ENCODE measurements around the gene NECTIN2.
A peak's percentile ranks its signal among the peaks of the same experiment; 100 is the strongest.

The NECTIN2 gene

DNA sequence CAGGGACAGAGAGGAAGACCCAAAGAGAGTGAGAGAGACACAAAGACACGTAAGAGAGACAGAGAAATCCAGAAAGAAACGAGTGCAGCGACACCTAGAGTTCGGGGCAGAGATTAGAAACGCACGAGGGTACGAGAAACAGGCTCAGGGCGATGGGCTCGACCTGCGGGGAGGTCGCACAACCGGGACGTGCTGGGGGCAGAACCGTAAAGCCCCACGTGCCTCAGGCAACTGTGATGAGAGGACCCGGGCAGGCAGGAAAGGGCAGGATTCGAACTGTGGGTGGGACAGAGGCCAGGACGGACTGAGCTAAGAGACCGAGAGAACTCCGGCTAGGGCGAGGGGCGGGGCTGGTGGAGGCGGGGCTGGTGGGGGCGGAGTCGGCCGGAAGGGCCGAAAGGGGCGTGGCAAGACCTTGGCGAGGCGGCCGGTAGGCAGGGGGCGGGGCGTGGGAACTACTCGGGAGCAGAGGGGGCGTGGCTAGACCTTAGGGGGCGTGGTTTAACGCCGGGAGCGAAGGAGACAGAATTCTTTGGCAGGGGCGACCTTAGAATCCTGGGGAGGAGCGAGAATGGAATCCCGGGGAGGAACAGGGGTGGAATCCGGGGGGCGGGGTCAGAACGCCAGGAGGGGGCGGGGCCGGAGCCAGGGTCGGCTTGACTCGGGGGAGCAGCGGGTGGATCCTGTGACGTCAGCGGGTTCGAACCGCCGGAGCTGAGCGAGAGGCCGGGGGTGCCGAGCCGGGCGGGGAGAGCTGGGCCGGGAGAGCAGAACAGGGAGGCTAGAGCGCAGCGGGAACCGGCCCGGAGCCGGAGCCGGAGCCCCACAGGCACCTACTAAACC, at the start of gene NECTIN2:
NECTIN2 (plus strand) TSS at position 686 of the 843 bp plus-strand sequence. CDS start 229 bp downstream, outside the sequence.
- peak; percentile 88 for DNase-seq

DNA sequence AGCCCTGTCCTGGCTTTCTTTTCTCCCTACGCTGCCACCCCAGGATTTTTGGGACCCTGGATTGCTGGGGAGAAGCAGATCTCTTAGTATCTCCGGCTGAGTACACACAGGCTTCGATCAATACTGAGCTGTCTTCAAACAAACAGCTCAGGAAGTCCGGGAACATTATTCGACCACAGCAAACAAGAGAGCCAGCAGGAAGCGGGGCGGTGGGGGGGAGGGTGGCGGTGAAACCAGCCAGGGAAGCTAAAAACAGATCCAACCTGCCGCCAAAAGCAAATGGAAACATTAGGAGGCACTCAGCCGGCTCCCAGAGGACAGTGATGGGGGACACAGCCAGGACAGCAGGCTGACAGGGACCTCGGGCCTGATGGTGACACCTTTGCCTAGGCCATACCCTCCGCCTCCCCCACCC, 49.4 kb upstream of the NECTIN2 start:
- DNase-seq: no peak

DNA sequence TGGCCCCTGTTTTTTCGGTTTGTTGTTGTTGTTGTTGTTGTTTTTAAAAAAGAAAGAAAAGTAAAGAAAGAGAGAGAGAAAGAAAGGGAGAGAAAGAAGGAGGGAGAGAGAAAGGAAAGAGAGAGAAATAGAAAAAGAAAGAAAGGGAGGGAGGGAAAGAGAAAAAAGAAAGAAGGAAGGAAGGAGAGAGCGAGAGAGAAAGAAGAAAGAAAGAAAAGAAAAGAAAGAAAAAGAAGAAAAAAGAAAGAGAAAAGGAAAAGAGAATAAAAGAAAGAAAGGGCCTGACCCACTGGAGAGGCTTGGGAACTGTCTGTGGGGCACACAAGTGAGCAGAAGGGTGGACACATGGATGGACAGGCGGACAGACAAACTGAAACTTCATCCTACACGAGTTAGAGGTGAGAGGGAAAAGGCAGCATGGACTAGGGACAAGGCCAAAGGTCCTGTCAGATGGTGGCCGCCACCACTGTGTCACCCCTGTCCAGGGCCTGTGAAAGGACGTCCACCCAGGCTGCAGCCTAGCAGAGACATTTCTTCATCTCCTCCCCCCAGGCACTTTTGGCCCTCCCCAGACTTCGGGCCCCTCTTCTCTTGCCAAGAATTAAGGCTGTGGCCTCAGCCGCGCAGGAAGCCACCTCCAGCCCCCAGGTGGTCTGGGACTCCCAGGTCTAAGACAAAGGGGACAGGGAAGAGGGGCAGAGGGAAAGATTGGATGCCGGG, 46.3 kb upstream of the NECTIN2 start:
- DNase-seq: no peak

DNA sequence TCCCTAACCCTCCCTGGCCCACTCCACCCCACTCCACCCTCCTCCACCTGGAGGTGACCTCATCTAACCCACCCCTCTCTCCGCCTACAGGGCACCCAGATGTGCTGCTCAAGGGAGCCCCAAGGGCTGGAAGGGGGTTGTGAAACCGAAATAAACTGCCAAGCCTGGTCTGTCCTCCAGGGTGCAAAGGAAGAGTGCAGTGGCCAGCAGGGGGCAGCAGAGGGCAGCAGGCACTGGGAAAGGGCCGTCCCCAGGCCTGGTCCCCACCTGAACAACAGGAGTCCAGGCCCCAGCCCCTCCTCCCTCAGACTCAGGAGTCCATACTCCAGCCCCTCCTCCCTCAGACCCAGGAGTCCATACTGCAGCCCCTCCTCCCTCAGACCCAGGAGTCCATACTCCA, 45.6 kb upstream of the NECTIN2 start:
- DNase-seq: peak; percentile 57

DNA sequence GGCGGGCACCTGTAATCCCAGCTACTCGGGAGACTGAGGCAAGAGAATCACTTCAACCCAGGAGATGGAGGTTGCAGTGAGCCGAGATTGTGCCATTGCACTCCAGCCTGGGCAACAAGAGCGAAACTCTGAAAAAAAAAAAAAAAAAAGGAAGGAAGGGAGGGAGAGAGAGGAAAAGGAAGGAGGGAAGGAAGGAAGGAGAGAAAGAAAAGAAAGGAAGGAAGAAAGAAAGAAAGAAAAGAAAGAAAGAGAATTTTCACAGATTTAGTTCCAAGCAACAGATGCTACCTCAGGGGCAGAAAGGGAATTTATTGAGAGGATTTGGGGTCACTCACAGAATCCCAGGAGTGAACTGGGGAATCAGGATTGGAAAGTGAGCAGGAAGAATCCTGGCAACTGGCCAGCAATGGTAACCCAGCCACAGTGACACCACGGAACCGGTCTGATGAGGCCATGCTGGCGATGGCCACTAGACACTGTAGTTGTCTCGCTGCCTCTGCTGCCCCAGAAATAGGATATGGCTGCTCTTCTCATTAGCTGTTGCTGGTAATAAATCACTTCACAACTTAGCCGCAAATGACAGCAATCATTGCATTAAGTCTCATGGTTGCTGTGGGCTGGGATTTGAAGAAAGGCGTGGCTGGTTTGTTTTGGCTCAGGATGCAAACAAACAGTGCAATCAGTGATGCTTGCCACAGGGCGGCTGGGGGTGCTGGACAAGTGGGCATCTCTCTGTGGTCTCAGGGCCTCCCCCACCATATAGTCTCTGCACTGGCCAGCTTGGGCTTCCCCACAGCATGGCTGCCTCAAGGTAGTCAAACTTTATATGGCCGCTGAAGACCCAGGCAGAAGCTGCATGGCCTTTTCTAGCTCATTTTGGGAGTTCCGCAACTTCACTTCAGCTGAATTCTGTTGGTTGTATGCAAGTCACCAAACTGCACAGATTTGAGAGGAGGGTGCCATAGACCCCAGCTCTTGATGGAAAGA, 42.4 kb upstream of the NECTIN2 start:
- no peak for DNase-seq

DNA sequence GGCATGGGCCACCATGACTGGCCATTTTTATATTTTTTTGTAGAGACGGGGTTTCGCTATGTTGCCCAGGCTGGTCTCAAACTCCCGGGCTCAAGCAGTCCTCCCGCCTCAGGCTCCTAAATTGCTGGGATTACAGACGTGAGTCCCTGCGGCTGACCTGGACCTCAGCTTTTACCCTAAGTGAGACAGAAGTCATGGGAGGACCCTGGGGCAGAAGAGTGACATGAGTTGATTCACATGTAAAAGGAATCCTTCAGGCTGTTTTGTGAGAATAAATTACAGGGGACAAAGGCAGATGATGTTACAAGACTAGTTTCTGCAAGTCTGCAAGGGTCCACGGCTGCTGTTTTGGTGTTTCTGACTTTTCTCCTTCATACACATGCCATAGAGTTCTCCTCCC, 39.8 kb upstream of the NECTIN2 start:
- DNase-seq: no peak

DNA sequence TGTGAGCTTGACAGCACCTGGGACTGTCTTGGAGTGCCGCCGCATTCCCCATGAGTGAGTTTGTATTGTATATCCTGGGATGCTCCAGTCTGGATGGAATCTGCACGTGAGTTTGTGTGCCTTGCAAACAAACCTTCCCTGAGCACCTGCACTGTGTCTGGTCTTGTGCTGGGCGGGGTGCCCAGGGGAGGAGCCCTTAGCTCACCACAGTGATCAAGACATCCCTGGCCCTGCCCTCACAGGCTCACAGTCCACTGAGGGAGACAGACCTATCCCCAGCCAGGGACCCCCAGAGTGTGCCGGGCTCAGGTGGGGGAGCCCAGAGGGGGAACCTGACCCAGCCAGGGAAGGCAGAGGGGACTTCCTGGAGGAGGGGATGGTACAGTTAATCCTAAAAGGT, 38.9 kb upstream of the NECTIN2 start:
- peak; percentile 29 for DNase-seq

DNA sequence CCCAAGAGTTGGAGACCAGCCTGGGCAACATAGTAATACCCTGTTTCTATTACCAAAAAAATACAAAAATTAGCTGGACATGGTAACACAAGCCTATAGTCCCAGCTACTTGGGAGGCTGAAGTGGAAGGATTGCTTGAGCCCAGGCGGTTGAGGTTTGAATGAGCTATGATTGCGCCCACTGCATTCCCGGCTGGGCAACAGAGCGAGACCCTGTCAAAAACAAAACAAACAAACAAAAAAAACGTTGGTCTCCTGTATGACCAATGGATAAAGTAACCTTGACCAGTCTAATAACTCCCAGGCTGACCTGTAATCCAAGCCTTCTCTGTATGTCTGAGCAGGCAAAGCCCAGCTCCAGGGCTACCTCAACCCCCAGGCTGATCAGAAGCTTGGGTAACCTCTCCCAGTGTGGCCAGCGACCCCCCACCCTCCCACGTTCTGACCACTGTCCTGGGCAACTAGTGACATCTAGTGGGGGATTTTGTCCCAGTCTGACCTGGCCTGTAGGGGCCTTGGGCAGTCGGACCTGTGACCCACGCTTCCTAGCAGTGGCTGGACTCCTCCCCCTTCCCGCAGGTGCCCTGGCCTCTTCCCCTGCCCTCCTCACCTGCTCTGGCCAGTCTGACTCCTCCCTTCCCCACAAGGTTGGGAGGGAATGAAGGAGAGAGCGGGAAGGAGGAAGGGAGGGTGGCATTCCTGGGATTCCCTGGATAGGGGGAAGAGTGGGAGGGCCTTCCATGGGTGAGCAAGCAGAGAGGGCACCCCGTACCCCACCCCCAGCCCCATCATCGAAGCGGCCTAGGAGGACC, 38.2 kb upstream of the NECTIN2 start:
- no peak for DNase-seq

DNA sequence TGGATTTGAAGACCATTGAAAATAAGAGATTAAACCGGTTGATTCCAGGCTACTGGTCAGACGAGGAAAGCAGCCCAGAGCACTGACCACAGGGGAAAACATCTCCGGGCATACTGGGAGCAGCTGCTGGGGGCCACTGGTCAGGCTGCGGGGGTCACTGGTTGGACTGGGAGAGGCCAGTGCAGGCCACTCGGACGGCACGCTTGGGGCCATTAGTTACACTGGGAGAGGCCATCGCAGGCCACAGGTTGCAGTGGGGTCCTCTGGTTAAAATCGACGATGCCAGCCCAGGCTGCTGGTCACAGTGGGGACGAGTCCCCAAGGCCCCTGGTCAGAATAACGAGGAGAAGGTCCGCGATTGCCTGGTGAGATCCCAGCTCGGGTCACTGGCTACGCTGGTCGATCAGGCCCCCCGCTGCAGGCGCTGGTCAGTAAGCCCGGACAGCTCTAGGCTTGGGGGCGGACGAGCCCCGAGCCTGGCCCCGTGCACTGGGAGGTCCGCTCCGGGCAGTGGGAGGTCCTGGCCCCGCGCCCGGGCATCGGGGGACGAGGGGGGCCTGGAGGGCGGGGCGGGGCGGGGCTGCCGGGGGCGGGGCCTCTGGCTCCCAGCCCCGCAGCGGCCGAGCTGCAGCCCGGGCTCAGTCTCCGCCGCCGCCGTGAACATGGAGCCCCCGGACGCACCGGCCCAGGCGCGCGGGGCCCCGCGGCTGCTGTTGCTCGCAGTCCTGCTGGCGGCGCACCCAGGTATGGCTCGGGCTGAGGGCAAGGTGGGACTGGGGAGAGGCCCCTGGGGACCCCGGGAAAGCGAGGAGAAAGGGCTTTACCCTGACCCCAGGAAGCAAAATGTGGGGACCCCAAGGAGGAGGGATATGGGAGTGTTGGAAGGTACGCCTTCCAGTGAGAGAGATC, 37.4 kb upstream of the NECTIN2 start, which contains the start of gene BCAM:
BCAM (plus strand) TSS at position 641 of the 909 bp plus-strand sequence; CDS start at position 663, 22 bp downstream.
- DNase-seq: peak; percentile 38

DNA sequence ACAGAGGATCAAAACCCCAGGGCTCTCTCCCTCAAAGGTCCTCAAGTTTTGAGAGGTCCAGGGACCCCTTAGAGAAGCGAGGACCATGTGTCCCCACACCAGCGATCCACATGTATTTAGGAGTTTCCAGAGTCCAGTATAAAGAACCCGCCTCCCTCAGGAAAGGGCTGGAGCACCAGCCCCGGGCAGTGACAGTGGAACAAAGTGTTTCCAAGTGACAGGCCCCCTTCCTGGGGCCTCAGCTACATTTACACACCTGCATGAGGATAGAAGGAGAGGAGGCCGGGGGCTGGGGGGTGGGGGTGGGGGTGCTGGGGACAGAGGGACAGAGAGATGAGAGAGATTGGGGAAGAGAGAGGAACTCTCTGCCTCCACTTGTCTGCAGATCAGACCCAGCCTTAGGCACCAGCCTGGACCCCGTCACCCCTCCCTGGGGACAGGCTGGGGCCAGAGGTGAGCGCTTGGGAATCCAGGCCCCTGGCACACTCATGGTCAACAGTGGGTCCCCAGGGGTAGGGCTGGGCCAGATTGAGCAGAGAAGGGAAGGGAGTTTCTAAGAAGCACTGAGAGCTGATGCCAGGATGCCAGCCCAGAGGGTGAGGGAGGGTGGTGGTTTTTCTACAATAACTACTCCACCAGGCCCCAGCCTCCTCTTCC, 36.4 kb upstream of the NECTIN2 start:
- no peak for DNase-seq

DNA sequence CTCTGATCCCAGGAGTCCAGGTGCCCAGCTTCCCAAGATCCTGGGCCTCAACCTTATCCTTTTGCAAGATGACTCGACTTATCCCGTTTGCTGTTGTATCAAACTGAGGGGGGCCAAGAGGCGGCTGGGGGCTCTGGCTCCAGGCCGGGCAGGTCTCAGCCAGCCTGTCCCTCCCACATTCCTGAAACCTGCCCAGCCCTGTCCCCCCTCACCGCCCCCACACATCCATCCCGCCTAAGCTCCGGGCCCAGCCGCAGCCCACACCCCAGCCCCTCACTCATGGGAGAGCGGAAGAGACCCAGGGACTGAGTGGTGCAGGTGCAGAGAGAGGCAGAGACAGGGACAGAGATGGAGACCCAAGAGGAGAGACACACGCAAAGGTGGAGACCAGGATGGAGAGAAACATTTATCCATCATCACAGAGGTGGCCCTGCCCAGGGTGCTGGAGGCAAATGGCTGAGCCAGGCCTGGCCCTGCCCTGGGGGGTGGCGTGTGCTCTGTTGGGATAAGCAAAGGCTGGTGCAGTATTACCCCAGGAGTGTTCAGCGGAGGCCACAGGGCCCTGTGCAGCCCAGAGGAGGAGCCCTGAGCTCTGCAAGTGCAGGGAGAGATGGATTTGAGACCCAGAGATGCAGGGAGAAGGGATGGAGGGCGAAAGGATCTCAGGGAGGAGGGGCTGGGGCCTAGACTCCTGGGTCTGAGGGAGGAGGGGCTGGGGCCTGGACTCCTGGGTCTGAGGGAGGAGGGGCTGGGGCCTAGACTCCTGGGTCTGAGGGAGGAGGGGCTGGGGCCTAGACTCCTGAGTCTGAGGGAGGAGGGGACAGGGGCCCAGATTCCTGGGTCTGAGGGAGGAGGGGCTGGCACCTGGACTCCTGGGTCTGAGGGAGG, 35.6 kb upstream of the NECTIN2 start:
- DNase-seq: no peak

DNA sequence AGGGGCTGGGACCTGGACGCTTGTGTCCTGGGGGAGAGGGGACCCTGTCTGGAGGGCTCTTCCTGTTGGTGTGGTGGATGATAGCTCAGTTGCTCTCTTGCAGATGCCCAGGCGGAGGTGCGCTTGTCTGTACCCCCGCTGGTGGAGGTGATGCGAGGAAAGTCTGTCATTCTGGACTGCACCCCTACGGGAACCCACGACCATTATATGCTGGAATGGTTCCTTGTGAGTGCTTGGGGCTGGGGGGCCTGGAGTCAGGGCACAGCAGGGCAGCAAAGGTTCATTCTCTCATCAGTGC, 35.0 kb upstream of the NECTIN2 start:
- no peak for DNase-seq

DNA sequence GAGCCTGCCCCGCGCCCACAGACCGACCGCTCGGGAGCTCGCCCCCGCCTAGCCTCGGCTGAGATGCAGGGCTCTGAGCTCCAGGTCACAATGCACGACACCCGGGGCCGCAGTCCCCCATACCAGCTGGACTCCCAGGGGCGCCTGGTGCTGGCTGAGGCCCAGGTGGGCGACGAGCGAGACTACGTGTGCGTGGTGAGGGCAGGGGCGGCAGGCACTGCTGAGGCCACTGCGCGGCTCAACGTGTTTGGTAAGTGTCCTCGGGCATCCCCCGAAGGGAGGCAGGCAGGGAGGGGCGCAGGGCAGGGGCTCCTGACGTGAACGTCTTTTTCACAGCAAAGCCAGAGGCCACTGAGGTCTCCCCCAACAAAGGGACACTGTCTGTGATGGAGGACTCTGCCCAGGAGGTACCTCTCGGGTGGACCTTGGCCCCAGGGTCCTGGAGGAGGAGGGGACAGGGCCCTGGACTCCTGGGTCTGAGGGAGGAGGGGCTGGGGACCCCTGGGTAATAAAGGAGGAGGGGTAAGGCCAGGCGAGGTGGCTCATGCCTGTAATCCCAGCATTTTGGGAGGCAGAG, 33.9 kb upstream of the NECTIN2 start:
- no peak for DNase-seq

DNA sequence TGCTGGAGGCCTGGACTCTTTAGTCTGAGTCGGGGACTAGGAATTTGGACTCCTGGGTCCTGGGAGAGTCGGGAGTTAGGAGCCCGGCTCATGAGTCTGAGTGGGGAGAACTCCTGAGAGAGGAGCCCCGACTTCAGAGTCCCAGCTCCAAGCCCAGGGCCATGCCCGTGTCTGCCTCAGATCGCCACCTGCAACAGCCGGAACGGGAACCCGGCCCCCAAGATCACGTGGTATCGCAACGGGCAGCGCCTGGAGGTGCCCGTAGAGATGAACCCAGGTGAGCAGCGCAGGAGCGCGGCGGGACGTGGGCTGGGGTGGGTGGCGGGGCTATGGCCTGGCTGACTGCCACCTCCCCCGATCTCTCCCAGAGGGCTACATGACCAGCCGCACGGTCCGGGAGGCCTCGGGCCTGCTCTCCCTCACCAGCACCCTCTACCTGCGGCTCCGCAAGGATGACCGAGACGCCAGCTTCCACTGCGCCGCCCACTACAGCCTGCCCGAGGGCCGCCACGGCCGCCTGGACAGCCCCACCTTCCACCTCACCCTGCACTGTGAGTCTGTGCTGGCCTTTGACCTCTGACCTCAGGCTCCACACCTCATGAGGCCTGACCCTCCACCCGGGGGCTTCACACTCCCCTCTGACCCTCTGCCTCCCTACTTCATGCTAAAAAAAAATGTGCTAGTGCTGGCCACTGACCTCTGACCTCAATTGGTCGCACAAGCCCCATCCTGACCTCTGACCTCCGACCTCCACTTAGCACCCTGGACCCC, 32.8 kb upstream of the NECTIN2 start:
- DNase-seq: no peak

DNA sequence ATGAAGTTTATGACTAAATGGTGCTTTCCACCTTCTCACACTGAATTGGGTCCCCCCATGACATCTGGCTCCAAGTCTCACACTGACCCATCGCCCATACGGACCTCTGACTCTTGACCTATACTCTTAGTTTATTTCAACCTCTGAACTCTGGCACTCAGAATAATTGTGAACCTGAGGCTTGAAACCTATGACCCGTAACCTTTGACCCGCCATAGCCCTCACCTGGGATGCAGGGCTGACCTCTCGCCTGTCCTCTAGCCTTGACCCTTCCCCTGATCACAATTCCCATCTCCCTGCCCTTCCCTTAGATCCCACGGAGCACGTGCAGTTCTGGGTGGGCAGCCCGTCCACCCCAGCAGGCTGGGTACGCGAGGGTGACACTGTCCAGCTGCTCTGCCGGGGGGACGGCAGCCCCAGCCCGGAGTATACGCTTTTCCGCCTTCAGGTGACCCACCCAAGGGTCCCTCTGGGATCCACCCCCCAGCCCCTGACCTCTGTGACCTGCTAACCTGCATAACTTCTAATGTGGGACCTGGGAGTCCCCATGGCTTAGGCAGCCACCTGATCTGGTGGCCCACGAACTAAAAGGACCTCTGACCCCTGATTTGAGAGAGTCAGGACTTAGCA, 32.1 kb upstream of the NECTIN2 start:
- no peak for DNase-seq

DNA sequence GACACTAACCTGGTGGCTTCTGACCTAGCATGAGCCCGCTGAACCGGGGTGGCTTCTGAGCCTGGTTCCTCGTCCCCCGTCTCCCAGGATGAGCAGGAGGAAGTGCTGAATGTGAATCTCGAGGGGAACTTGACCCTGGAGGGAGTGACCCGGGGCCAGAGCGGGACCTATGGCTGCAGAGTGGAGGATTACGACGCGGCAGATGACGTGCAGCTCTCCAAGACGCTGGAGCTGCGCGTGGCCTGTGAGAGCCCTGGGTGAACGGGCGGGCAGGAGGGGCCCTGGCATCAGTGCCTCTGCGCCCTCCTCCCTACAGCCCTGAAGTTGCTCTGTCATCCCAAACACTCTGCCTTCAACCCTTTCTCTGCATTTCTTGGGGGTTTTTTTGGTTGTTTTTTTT, 31.6 kb upstream of the NECTIN2 start:
- DNase-seq: no peak

DNA sequence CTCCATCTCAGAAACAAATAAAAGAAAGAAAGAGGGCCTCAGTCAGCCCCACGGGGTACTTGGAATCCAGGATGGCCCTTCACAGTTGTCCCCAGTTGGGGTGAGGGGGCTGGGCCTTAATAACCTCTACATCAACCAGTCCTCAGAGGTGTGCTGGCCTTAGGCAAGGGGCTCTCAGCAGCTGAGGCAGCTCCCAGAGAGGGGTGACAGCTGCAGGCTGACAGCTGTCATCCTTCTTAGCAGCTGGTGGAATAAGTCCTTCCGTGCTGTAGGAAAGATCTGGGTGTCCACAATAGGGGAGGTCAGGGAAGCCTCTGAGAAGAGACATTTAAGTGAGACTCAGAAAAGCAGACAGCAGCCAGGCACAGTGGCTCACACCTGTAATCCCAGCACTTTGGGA, 29.8 kb upstream of the NECTIN2 start:
- no peak for DNase-seq

Measured in NCI-H1105 treated with DMSO at 0.1 percent for 48 hours (cell line).